B cell (primary cell): ENCODE data around the gene MS4A4E. TPM values are rescaled to one million over a fixed set of nuclear protein-coding genes. Genes with fewer than 3 reads are reported as not detected.

ENCODE experiments used
- ATAC-seq: fragments of 200-7000 bp; cut with Tn5 transposase; one replicate; pipeline ENCODE4 v1.10.0; 2021; ENCODE audit warnings: low read depth, mild to moderate bottlenecking, moderate number of reproducible peaks, moderate library complexity
- CTCF ChIA-PET: fragments of 350-600 bp; sonication (Branson Sonifier 250); formaldehyde crosslinking; loops from one replicate; lab custom pipeline; 2021; ENCODE audit warnings: antibody characterized with exemption, inconsistent platforms; lab: Charles Lee
- POLR2A ChIA-PET: fragments of 350-600 bp; sonication (Branson Sonifier 250); formaldehyde crosslinking; loops from one replicate; lab custom pipeline; 2021; ENCODE audit warnings: antibody characterized with exemption; lab: Charles Lee
- DNase-seq: peaks from one replicate; pipeline ENCODE4 v3.0.0; 2013
- H2AFZ ChIP-seq: 2 replicates; pipeline ENCODE4 v1.6.1; 2012; ENCODE audit warnings: mild to moderate bottlenecking, low read depth, low read length; ENCODE audit not compliant: insufficient read depth, poor library complexity, severe bottlenecking
- H3K27ac ChIP-seq, 2 donors: 1 replicate in 1 of 2; 2 replicates in 1 of 2; pipeline ENCODE4 v1.5.1; 2012 to 2013; ENCODE audit warnings: low read length in 2 of 2, mild to moderate bottlenecking in 2 of 2, moderate library complexity in 1 of 2
- H3K27me3 ChIP-seq, 4 experiments: fragments of 200-600 bp in 1 of 4; sonication (generic) in 1 of 4; replicated peaks in 1 of 4; 1 replicate in 2 of 4; 2 replicates in 2 of 4; pipeline versions ENCODE4 v1.6.1 to v1.7.0; 2013 to 2016; ENCODE audit warnings: low read length in 3 of 4, mild to moderate bottlenecking in 2 of 4, mixed read lengths in 1 of 4, moderate library complexity in 1 of 4; ENCODE audit not compliant: insufficient read depth in 4 of 4, control insufficient read depth in 3 of 4; ENCODE audit errors: control extremely low read depth in 1 of 4
- H3K36me3 ChIP-seq, 2 experiments: replicated peaks in 1 of 2; 1 replicate in 1 of 2; 2 replicates in 1 of 2; pipeline versions ENCODE4 v1.6.1 to v1.7.1; 2013; ENCODE audit warnings: low read length in 1 of 2; ENCODE audit not compliant: insufficient read depth in 2 of 2, control insufficient read depth in 1 of 2; ENCODE audit errors: control extremely low read depth in 1 of 2, extremely low read depth in 1 of 2
- H3K4me1 ChIP-seq, 2 donors: fragments of 200-600 bp in 1 of 2; sonication (generic) in 1 of 2; 1 replicate in 1 of 2; 2 replicates in 1 of 2; pipeline versions ENCODE4 v1.5.1 to v1.6.1; 2013 to 2017; ENCODE audit warnings: low read length in 2 of 2; ENCODE audit not compliant: control insufficient read depth in 2 of 2, insufficient read depth in 2 of 2
- H3K4me2 ChIP-seq: replicated peaks from 2 replicates; pipeline ENCODE3; 2012; ENCODE audit warnings: mild to moderate bottlenecking, low read depth, low read length; ENCODE audit not compliant: poor library complexity, severe bottlenecking
- H3K4me3 ChIP-seq, 5 experiments: fragments of 200-600 bp in 1 of 5; sonication (generic) in 1 of 5; 1 replicate in 3 of 5; 2 replicates in 2 of 5; pipeline versions ENCODE4 v1.5.1 to v1.7.0; 2011 to 2016; ENCODE audit warnings: low read length in 4 of 5, mild to moderate bottlenecking in 4 of 5, low read depth in 2 of 5, control low read depth in 1 of 5, moderate library complexity in 1 of 5; ENCODE audit not compliant: insufficient read depth in 1 of 5; ENCODE audit errors: control extremely low read depth in 1 of 5, extremely low read depth in 1 of 5
- H3K79me2 ChIP-seq: fragments of 200-600 bp; sonication (generic); one replicate; pipeline ENCODE4 v1.6.0; 2016; ENCODE audit warnings: low read length; ENCODE audit not compliant: control insufficient read depth, insufficient read depth
- H3K9ac ChIP-seq: fragments of 200-600 bp; sonication (generic); 2 replicates; pipeline ENCODE4 v1.6.1; 2017; ENCODE audit warnings: mild to moderate bottlenecking, low read length, moderate library complexity
- H3K9me3 ChIP-seq, 3 donors: one replicate each; pipeline versions ENCODE4 v1.6.1 to v1.7.1; 2013; ENCODE audit warnings: low read length in 2 of 3; ENCODE audit not compliant: control insufficient read depth in 2 of 3, insufficient read depth in 1 of 3; ENCODE audit errors: control extremely low read depth in 1 of 3
- H4K20me1 ChIP-seq: 2 replicates; pipeline ENCODE4 v1.6.0; 2012; ENCODE audit warnings: mild to moderate bottlenecking, low read length; ENCODE audit not compliant: insufficient read depth, control insufficient read depth, poor library complexity, severe bottlenecking
- H3K27ac Mint-ChIP-seq: one replicate; pipeline ENCODE4 v1.8.0; 2021; ENCODE audit warnings: mixed read lengths
- H3K27me3 Mint-ChIP-seq: one replicate; pipeline ENCODE4 v1.8.0; 2021; ENCODE audit warnings: mixed read lengths
- H3K4me1 Mint-ChIP-seq: one replicate; pipeline ENCODE4 v1.8.0; 2021; ENCODE audit warnings: mixed read lengths
- H3K4me3 Mint-ChIP-seq: one replicate; pipeline ENCODE4 v1.8.0; 2021; ENCODE audit warnings: mixed read lengths
- H3K9me3 Mint-ChIP-seq: one replicate; pipeline ENCODE4 v1.8.0; 2022; ENCODE audit warnings: mixed read lengths; ENCODE audit not compliant: insufficient read depth
- CTCF ChIP-seq: fragments of 200-600 bp; IDR thresholded peaks from one replicate; pipeline ENCODE4 v1.8.0; 2022; ENCODE audit warnings: antibody characterized with exemption, mild to moderate bottlenecking
- EZH2 ChIP-seq: IDR thresholded peaks from 2 replicates; pipeline ENCODE4 v1.6.1; 2012; ENCODE audit warnings: borderline replicate concordance, low read depth, mild to moderate bottlenecking, moderate library complexity, low read length; ENCODE audit not compliant: insufficient read depth, poor library complexity, severe bottlenecking
- WGBS: methylation state at CpG from one replicate; pipeline ENCODE4 v1.1.5; 2013; ENCODE audit warnings: missing lambda C conversion rate; ENCODE audit not compliant: insufficient coverage; 5-methylcytosine and 5-hydroxymethylcytosine counted together
- intact Hi-C: fragments of 100-400 bp; cut with micrococcal nuclease; formaldehyde crosslinking; loops from one replicate; pipeline ENCODE4 v1.10.0; 2022
- polyA plus RNA-seq: library from polyadenylated mRNA; depleted of rRNA; stranded (reverse); fragments of >200 nt; gene quantifications from 2 replicates; pipeline ENCODE4 v1.2.3, GENCODE V29; 2012
- total RNA-seq, 2 donors: library from RNA; stranded (reverse); fragments of 120-200 nt in 1 of 2; gene quantifications; 1 replicate in 1 of 2; 2 replicates in 1 of 2; pipeline versions ENCODE4 v1.2.3 to v1.2.4, GENCODE V29; 2013 to 2022

MS4A4E gene
- total and polyA plus RNA-seq, 2 donors (not counting 1 experiment from before 2014, with no cell fraction given), result 0.27 to 0.42 TPM

- Histone ChIP-seq H3K27ac (no peak overlapping the region), H3K79me2 (no peaks in the 10 kb centered on the region), H3K4me3 (no peak overlapping the region), H3K27me3 (peaks cover 0 to 4% (median 1%) of the 10 kb centered on the region in 4 experiments), H3K4me2 (no peak overlapping the region), H3K9me3 (peaks cover 2 to 20% (median 18%) of the 10 kb centered on the region in 3 donors), H4K20me1 (no peaks in the 10 kb centered on the region), H3K36me3 (no peaks in the 10 kb centered on the region), H2AFZ (no peak overlapping the region), H3K4me1 (peaks cover 0 to 6% of the 10 kb centered on the region in 2 donors), H3K9ac (no peak overlapping the region)
- WGBS, result 79% methylated on average over 2 of the region's 2 CpGs
- no peak overlapping the region for H3K4me3 Mint-ChIP-seq
- TF ChIP-seq CTCF, result no peak
- no peak for TF ChIP-seq EZH2
- DNase-seq, result no peak
- peaks cover 2% of the 10 kb centered on the region for H3K4me1 Mint-ChIP-seq
- H3K27ac Mint-ChIP-seq, result no peak overlapping the region
- intact Hi-C loops, result no loop called here
- POLR2A ChIA-PET, result no interaction called here
- H3K9me3 Mint-ChIP-seq, result no peaks in the 10 kb centered on the region
- CTCF ChIA-PET, result interaction anchor here (2.0 kb wide), 1 partner anchor 83 kb away, joined by 6 read pairs; no protein-coding TSS in a partner anchor
- no peak for ATAC-seq
- H3K27me3 Mint-ChIP-seq, result peaks cover 4% of the 10 kb centered on the region
These were observed 9.5 kb upstream of the MS4A4E start for GRCh38 chr11:60252213-60253108.
